ENCODE measurements around the gene ARHGAP4. TPM values are rescaled to one million over a fixed set of nuclear protein-coding genes. Genes with fewer than 3 reads are reported as not detected.

Gene ARHGAP4
- total and polyA plus RNA-seq, 3 donors from 2014 or later = 25.6 to 41.3 (median 34.6) TPM

- H3K27me3 ChIP-seq = no peaks in the 10 kb centered on the region
Measured at GRCh38 chrX:153881281-153881680, 44.8 kb downstream of the ARHGAP4 start.

GRCh38 chrX:153880440-153880815, 45.6 kb downstream of the ARHGAP4 start:
- H3K4me1 ChIP-seq = no peaks in the 10 kb centered on the region
- intact Hi-C loops (cut with DNase I; ENCODE audit: low total_unique reads) = no loop called here

More at GRCh38 chrX:153881281-153881680, 44.8 kb downstream of the ARHGAP4 start:
- no peak for DNase-seq
- Histone ChIP-seq H3K36me3 (ENCODE audit: low read depth, missing control alignments) (no peaks in the 10 kb centered on the region), H3K4me1 (no peaks in the 10 kb centered on the region), H3K27ac (no peak overlapping the region), H3K9me3 (no peaks in the 10 kb centered on the region), H3K4me3 (no peak overlapping the region)
- whole genome bisulfite sequencing, 2 donors = 89 to 100% methylated on average over 2 to 6 of the region's 7 CpGs
- TF ChIP-seq POLR2A (IDR thresholded peaks at IDR 0.05) (no peak), CTCF (IDR thresholded peaks at IDR 0.05) (no peak)
- intact Hi-C loops (cut with DNase I; ENCODE audit: low total_unique reads) = no loop called here

GRCh38 chrX:153879741-153880439, 46.2 kb downstream of the ARHGAP4 start:
- H3K27ac ChIP-seq = no peak overlapping the region
- no peak for TF ChIP-seq POLR2A (IDR thresholded peaks at IDR 0.05)
- no peak for TF ChIP-seq CTCF (IDR thresholded peaks at IDR 0.05)
- intact Hi-C loops (cut with DNase I; ENCODE audit: low total_unique reads) = no loop called here
- whole genome bisulfite sequencing, 2 donors = 66 to 70% methylated on average over 6 to 8 of the region's 12 CpGs
- no peaks in the 10 kb centered on the region for H3K9me3 ChIP-seq
- no peak for DNase-seq
- H3K36me3 ChIP-seq (ENCODE audit: low read depth, missing control alignments) = no peaks in the 10 kb centered on the region
- no peaks in the 10 kb centered on the region for H3K4me1 ChIP-seq
- H3K4me3 ChIP-seq = no peak overlapping the region
- no peaks in the 10 kb centered on the region for H3K27me3 ChIP-seq

More at GRCh38 chrX:153880440-153880815, 45.6 kb downstream of the ARHGAP4 start:
- no peak overlapping the region for H3K4me3 ChIP-seq
- H3K36me3 ChIP-seq (ENCODE audit: low read depth, missing control alignments) = no peaks in the 10 kb centered on the region
- TF ChIP-seq POLR2A (IDR thresholded peaks at IDR 0.05) = no peak
- no peak for TF ChIP-seq CTCF (IDR thresholded peaks at IDR 0.05)
- H3K27me3 ChIP-seq = no peaks in the 10 kb centered on the region
- no peaks in the 10 kb centered on the region for H3K9me3 ChIP-seq
- H3K27ac ChIP-seq = no peak overlapping the region
- 64% methylated on average over 5 of the region's 6 CpGs; no CpG with 5 or more reads in 1 of the 2 donors for WGBS, 2 donors
- DNase-seq = no peak

- TF ChIP-seq CTCF (IDR thresholded peaks at IDR 0.05) (no peak), POLR2A (IDR thresholded peaks at IDR 0.05) (no peak)
- no peaks in the 10 kb centered on the region for H3K4me1 ChIP-seq
- no peak overlapping the region for H3K27ac ChIP-seq
- WGBS, 2 donors = 44% methylated on average over 19 to 27 of the region's 28 CpGs
- DNase-seq = no peak
- no peak overlapping the region for H3K4me3 ChIP-seq
- intact Hi-C loops (cut with DNase I; ENCODE audit: low total_unique reads) = no loop called here
- no peaks in the 10 kb centered on the region for H3K36me3 ChIP-seq (ENCODE audit: low read depth, missing control alignments)
- H3K27me3 ChIP-seq = no peaks in the 10 kb centered on the region
- no peaks in the 10 kb centered on the region for H3K9me3 ChIP-seq
Measured at GRCh38 chrX:153878969-153879653, 47.0 kb downstream of the ARHGAP4 start.

Data from testis (tissue), 3 donors.